B cell (primary cell): ENCODE results near the gene NAMPT. TPM values are rescaled to one million over a fixed set of nuclear protein-coding genes. Genes with fewer than 3 reads are reported as not detected.

Experiments used
- ATAC-seq: fragments of 200-7000 bp; cut with Tn5 transposase; one replicate; pipeline ENCODE4 v1.10.0; 2021; ENCODE audit warnings: low read depth, mild to moderate bottlenecking, moderate number of reproducible peaks, moderate library complexity
- CTCF ChIA-PET: fragments of 350-600 bp; sonication (Branson Sonifier 250); formaldehyde crosslinking; loops from one replicate; lab custom pipeline; 2021; ENCODE audit warnings: antibody characterized with exemption, inconsistent platforms; lab: Charles Lee
- POLR2A ChIA-PET: fragments of 350-600 bp; sonication (Branson Sonifier 250); formaldehyde crosslinking; loops from one replicate; lab custom pipeline; 2021; ENCODE audit warnings: antibody characterized with exemption; lab: Charles Lee
- DNase-seq: peaks from one replicate; pipeline ENCODE4 v3.0.0; 2013
- H2AFZ ChIP-seq: 2 replicates; pipeline ENCODE4 v1.6.1; 2012; ENCODE audit warnings: mild to moderate bottlenecking, low read depth, low read length; ENCODE audit not compliant: insufficient read depth, poor library complexity, severe bottlenecking
- H3K27ac ChIP-seq, 2 donors: 1 replicate in 1 of 2; 2 replicates in 1 of 2; pipeline ENCODE4 v1.5.1; 2012 to 2013; ENCODE audit warnings: low read length in 2 of 2, mild to moderate bottlenecking in 2 of 2, moderate library complexity in 1 of 2
- H3K27me3 ChIP-seq, 4 experiments: fragments of 200-600 bp in 1 of 4; sonication (generic) in 1 of 4; replicated peaks in 1 of 4; 1 replicate in 2 of 4; 2 replicates in 2 of 4; pipeline versions ENCODE4 v1.6.1 to v1.7.0; 2013 to 2016; ENCODE audit warnings: low read length in 3 of 4, mild to moderate bottlenecking in 2 of 4, mixed read lengths in 1 of 4, moderate library complexity in 1 of 4; ENCODE audit not compliant: insufficient read depth in 4 of 4, control insufficient read depth in 3 of 4; ENCODE audit errors: control extremely low read depth in 1 of 4
- H3K36me3 ChIP-seq, 2 experiments: replicated peaks in 1 of 2; 1 replicate in 1 of 2; 2 replicates in 1 of 2; pipeline versions ENCODE4 v1.6.1 to v1.7.1; 2013; ENCODE audit warnings: low read length in 1 of 2; ENCODE audit not compliant: insufficient read depth in 2 of 2, control insufficient read depth in 1 of 2; ENCODE audit errors: control extremely low read depth in 1 of 2, extremely low read depth in 1 of 2
- H3K4me1 ChIP-seq, 2 donors: fragments of 200-600 bp in 1 of 2; sonication (generic) in 1 of 2; 1 replicate in 1 of 2; 2 replicates in 1 of 2; pipeline versions ENCODE4 v1.5.1 to v1.6.1; 2013 to 2017; ENCODE audit warnings: low read length in 2 of 2; ENCODE audit not compliant: control insufficient read depth in 2 of 2, insufficient read depth in 2 of 2
- H3K4me2 ChIP-seq: replicated peaks from 2 replicates; pipeline ENCODE3; 2012; ENCODE audit warnings: mild to moderate bottlenecking, low read depth, low read length; ENCODE audit not compliant: poor library complexity, severe bottlenecking
- H3K4me3 ChIP-seq, 5 experiments: fragments of 200-600 bp in 1 of 5; sonication (generic) in 1 of 5; 1 replicate in 3 of 5; 2 replicates in 2 of 5; pipeline versions ENCODE4 v1.5.1 to v1.7.0; 2011 to 2016; ENCODE audit warnings: low read length in 4 of 5, mild to moderate bottlenecking in 4 of 5, low read depth in 2 of 5, control low read depth in 1 of 5, moderate library complexity in 1 of 5; ENCODE audit not compliant: insufficient read depth in 1 of 5; ENCODE audit errors: control extremely low read depth in 1 of 5, extremely low read depth in 1 of 5
- H3K79me2 ChIP-seq: fragments of 200-600 bp; sonication (generic); one replicate; pipeline ENCODE4 v1.6.0; 2016; ENCODE audit warnings: low read length; ENCODE audit not compliant: control insufficient read depth, insufficient read depth
- H3K9ac ChIP-seq: fragments of 200-600 bp; sonication (generic); 2 replicates; pipeline ENCODE4 v1.6.1; 2017; ENCODE audit warnings: mild to moderate bottlenecking, low read length, moderate library complexity
- H3K9me3 ChIP-seq, 3 donors: one replicate each; pipeline versions ENCODE4 v1.6.1 to v1.7.1; 2013; ENCODE audit warnings: low read length in 2 of 3; ENCODE audit not compliant: control insufficient read depth in 2 of 3, insufficient read depth in 1 of 3; ENCODE audit errors: control extremely low read depth in 1 of 3
- H4K20me1 ChIP-seq: 2 replicates; pipeline ENCODE4 v1.6.0; 2012; ENCODE audit warnings: mild to moderate bottlenecking, low read length; ENCODE audit not compliant: insufficient read depth, control insufficient read depth, poor library complexity, severe bottlenecking
- H3K27ac Mint-ChIP-seq: one replicate; pipeline ENCODE4 v1.8.0; 2021; ENCODE audit warnings: mixed read lengths
- H3K27me3 Mint-ChIP-seq: one replicate; pipeline ENCODE4 v1.8.0; 2021; ENCODE audit warnings: mixed read lengths
- H3K4me1 Mint-ChIP-seq: one replicate; pipeline ENCODE4 v1.8.0; 2021; ENCODE audit warnings: mixed read lengths
- H3K4me3 Mint-ChIP-seq: one replicate; pipeline ENCODE4 v1.8.0; 2021; ENCODE audit warnings: mixed read lengths
- H3K9me3 Mint-ChIP-seq: one replicate; pipeline ENCODE4 v1.8.0; 2022; ENCODE audit warnings: mixed read lengths; ENCODE audit not compliant: insufficient read depth
- CTCF ChIP-seq: fragments of 200-600 bp; IDR thresholded peaks from one replicate; pipeline ENCODE4 v1.8.0; 2022; ENCODE audit warnings: antibody characterized with exemption, mild to moderate bottlenecking
- EZH2 ChIP-seq: IDR thresholded peaks from 2 replicates; pipeline ENCODE4 v1.6.1; 2012; ENCODE audit warnings: borderline replicate concordance, low read depth, mild to moderate bottlenecking, moderate library complexity, low read length; ENCODE audit not compliant: insufficient read depth, poor library complexity, severe bottlenecking
- WGBS: methylation state at CpG from one replicate; pipeline ENCODE4 v1.1.5; 2013; ENCODE audit warnings: missing lambda C conversion rate; ENCODE audit not compliant: insufficient coverage; 5-methylcytosine and 5-hydroxymethylcytosine counted together
- intact Hi-C: fragments of 100-400 bp; cut with micrococcal nuclease; formaldehyde crosslinking; loops from one replicate; pipeline ENCODE4 v1.10.0; 2022
- polyA plus RNA-seq: library from polyadenylated mRNA; depleted of rRNA; stranded (reverse); fragments of >200 nt; gene quantifications from 2 replicates; pipeline ENCODE4 v1.2.3, GENCODE V29; 2012
- total RNA-seq, 2 donors: library from RNA; stranded (reverse); fragments of 120-200 nt in 1 of 2; gene quantifications; 1 replicate in 1 of 2; 2 replicates in 1 of 2; pipeline versions ENCODE4 v1.2.3 to v1.2.4, GENCODE V29; 2013 to 2022

The NAMPT gene
- total and polyA plus RNA-seq, 2 donors (not counting 1 experiment from before 2014, with no cell fraction given): 11.6 to 48.8 TPM

DNA sequence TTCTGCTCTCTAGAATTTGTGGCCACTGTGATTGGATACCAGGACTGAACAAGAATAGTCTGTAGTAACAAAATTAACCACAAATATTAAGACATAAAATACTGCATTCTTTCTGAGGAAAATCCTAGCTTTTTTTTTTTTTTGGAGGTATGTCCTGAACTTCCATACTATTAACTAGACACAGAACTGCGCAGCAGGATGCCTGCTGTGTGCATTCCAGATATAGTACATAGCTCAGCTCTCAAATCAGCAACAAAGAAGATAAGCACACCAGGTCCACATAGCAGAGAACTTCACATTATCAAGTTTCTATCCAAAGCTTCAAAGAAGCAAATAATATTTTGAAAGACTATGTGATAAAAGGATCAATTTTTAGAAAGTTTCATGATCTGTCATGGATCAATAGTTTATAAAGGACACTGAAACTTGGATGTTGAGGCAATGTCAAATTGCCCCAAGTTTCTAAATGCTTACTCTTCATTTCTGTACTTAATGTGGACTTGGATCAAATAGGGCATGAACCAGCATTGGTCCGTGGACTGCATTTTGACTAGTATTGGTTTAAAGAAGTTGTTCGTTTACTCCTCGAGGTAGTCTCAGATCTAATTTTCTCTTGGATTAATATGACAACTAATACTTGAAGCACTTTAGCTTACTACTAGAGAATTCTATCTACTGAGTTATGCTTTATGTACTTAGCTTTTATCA lies 15.4 kb downstream of the NAMPT start:
- no peak overlapping the region for H3K4me3 ChIP-seq
- POLR2A ChIA-PET: interaction anchor here (0.7 to 1.1 kb wide), 2 partner anchors 11 to 16 kb away, joined by 3 to 4 read pairs; partner anchors contain the start of gene NAMPT
- H3K27me3 ChIP-seq: no peaks in the 10 kb centered on the region
- H3K4me2 ChIP-seq: no peak overlapping the region
- no peaks in the 10 kb centered on the region for H3K79me2 ChIP-seq
- no peaks in the 10 kb centered on the region for H3K9me3 ChIP-seq
- H3K27ac Mint-ChIP-seq: no peak overlapping the region
- H4K20me1 ChIP-seq: no peaks in the 10 kb centered on the region
- H2AFZ ChIP-seq: no peak overlapping the region
- no peak for ATAC-seq
- H3K27me3 Mint-ChIP-seq: no peaks in the 10 kb centered on the region
- no peak overlapping the region for H3K27ac ChIP-seq
- H3K4me1 ChIP-seq: no peaks in the 10 kb centered on the region
- no peaks in the 10 kb centered on the region for H3K9me3 Mint-ChIP-seq
- TF ChIP-seq EZH2 (no peak), CTCF (no peak)
- no peak overlapping the region for H3K9ac ChIP-seq
- no peak for DNase-seq
- peaks cover 21 to 51% of the 10 kb centered on the region in 2 experiments for H3K36me3 ChIP-seq
- H3K4me3 Mint-ChIP-seq: no peak overlapping the region
- no peaks in the 10 kb centered on the region for H3K4me1 Mint-ChIP-seq
- intact Hi-C loops: no loop called here
- CTCF ChIA-PET: no interaction called here
- no CpG with 5 or more reads among the region's 4 CpGs for WGBS

GRCh38 chr7:106265133-106265532 lies 19.6 kb downstream of the NAMPT start:
- Mint-ChIP-seq H3K27me3 (no peaks in the 10 kb centered on the region), H3K4me3 (no peak overlapping the region), H3K4me1 (peaks cover 2% of the 10 kb centered on the region), H3K9me3 (no peaks in the 10 kb centered on the region), H3K27ac (no peak overlapping the region)
- no peak for ATAC-seq
- 100% methylated on average over 2 of the region's 3 CpGs for WGBS
- no peak overlapping the region for H3K4me3 ChIP-seq
- TF ChIP-seq CTCF (no peak), EZH2 (no peak)
- no peaks in the 10 kb centered on the region for H3K4me1 ChIP-seq
- H3K9ac ChIP-seq: no peak overlapping the region
- no peak overlapping the region for H3K27ac ChIP-seq
- DNase-seq: no peak
- H4K20me1 ChIP-seq: no peaks in the 10 kb centered on the region
- no peaks in the 10 kb centered on the region for H3K79me2 ChIP-seq
- POLR2A ChIA-PET: interaction anchor here (0.7 kb wide), 1 partner anchor 21 kb away, joined by 3 read pairs; no protein-coding TSS in a partner anchor
- no peak overlapping the region for H2AFZ ChIP-seq
- CTCF ChIA-PET: no interaction called here
- intact Hi-C loops: no loop called here
- no peaks in the 10 kb centered on the region for H3K9me3 ChIP-seq
- H3K4me2 ChIP-seq: no peak overlapping the region
- peaks cover 21 to 49% of the 10 kb centered on the region in 2 experiments for H3K36me3 ChIP-seq
- no peaks in the 10 kb centered on the region for H3K27me3 ChIP-seq
